Ovary (tissue), 3 donors: Measurements from ENCODE around the gene TMEM59.

ENCODE experiments used
- EP300 ChIP-seq: sonication (generic); formaldehyde crosslinking; IDR thresholded peaks from one replicate; pipeline ENCODE4 v1.6.1; 2017; ENCODE audit warnings: antibody characterized with exemption
- POLR2A ChIP-seq: fragments of 450-650 bp; IDR thresholded peaks from one replicate; pipeline ENCODE4 v1.6.1; 2017; ENCODE audit warnings: antibody characterized with exemption, mild to moderate bottlenecking, moderate library complexity
- TF ChIP-seq, protein P1 (sequence below), 3 donors: fragments of 450-650 bp in 2 of 3; fragments of 200-600 bp in 1 of 3; IDR thresholded peaks; one replicate each; pipeline versions ENCODE4 v1.5.1 to v1.8.0; 2016 to 2022; ENCODE audit warnings: antibody characterized with exemption in 3 of 3, mild to moderate bottlenecking in 1 of 3
- donor health status: DM: no; HTN: no; CAD: no.

DNA sequence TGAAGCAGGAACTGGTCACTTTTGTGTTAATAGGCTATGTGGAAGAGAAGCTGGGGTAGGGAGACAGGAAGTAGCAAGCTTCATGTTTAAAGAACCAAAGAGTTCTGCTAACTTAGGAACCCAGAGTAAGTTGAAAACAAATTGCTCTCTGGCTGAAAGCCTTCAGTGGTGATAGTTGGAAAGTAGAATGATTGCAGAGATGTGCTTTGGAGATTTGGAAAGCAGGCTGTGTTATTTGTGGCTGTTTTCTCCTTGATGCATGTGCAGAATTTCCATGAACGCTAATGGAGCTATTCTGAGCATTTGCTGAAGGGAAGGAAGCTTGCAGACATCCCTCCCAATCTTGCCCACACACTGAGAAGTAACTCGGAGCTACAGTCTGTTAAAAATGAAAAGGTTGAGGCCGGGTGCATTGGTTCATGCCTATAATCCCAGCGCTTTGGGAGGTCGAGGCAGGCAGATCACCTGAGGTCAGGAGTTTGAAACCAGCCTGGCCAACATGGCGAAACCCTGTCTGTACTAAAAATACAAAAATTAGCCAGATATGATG, 46.1 kb upstream of the TMEM59 start:
- TF ChIP-seq, protein P1, sequence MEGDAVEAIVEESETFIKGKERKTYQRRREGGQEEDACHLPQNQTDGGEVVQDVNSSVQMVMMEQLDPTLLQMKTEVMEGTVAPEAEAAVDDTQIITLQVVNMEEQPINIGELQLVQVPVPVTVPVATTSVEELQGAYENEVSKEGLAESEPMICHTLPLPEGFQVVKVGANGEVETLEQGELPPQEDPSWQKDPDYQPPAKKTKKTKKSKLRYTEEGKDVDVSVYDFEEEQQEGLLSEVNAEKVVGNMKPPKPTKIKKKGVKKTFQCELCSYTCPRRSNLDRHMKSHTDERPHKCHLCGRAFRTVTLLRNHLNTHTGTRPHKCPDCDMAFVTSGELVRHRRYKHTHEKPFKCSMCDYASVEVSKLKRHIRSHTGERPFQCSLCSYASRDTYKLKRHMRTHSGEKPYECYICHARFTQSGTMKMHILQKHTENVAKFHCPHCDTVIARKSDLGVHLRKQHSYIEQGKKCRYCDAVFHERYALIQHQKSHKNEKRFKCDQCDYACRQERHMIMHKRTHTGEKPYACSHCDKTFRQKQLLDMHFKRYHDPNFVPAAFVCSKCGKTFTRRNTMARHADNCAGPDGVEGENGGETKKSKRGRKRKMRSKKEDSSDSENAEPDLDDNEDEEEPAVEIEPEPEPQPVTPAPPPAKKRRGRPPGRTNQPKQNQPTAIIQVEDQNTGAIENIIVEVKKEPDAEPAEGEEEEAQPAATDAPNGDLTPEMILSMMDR (IDR thresholded peaks at IDR 0.05), result no peak
- TF ChIP-seq POLR2A, result no peak
- no peak for TF ChIP-seq EP300
